Heart left ventricle (tissue), 16 donors: ENCODE measurements around the gene CDK18. TPM values are rescaled to one million over a fixed set of nuclear protein-coding genes. Genes with fewer than 3 reads are reported as not detected.

Experiments
- ATAC-seq, 4 donors: fragments of 200-7000 bp; cut with Tn5 transposase; one replicate each; pipeline ENCODE4 v1.9.1; 2020 to 2022; ENCODE audit warnings: moderate library complexity in 4 of 4, mild to moderate bottlenecking in 3 of 4, moderate number of reproducible peaks in 1 of 4
- DNase-seq, 5 donors: peaks; one replicate each; pipeline ENCODE4 v3.0.0-alpha.2; 2020
- H3K27ac ChIP-seq, 12 donors: fragments of 200-600 bp; sonication (generic) in 4 of 12; one replicate each; pipeline versions ENCODE4 v1.5.0 to v1.8.0; 2016 to 2022; ENCODE audit warnings: mild to moderate bottlenecking in 2 of 12
- H3K27me3 ChIP-seq, 9 donors: fragments of 200-600 bp; sonication (generic) in 2 of 9; one replicate each; pipeline versions ENCODE4 v1.5.1 to v1.8.0; 2016 to 2022; ENCODE audit warnings: mild to moderate bottlenecking in 3 of 9
- H3K36me3 ChIP-seq, 9 donors: fragments of 200-600 bp; sonication (generic) in 2 of 9; one replicate each; pipeline versions ENCODE4 v1.5.0 to v1.8.0; 2018 to 2022; ENCODE audit warnings: mild to moderate bottlenecking in 2 of 9
- H3K4me1 ChIP-seq, 12 donors: fragments of 200-600 bp; sonication (generic) in 4 of 12; one replicate each; pipeline versions ENCODE4 v1.5.0 to v1.8.0; 2016 to 2022; ENCODE audit warnings: mild to moderate bottlenecking in 3 of 12
- H3K4me3 ChIP-seq, 12 donors: fragments of 200-600 bp; sonication (generic) in 4 of 12; one replicate each; pipeline versions ENCODE4 v1.5.0 to v1.8.0; 2017 to 2022; ENCODE audit warnings: mild to moderate bottlenecking in 9 of 12, moderate library complexity in 4 of 12
- H3K9me3 ChIP-seq, 12 donors: fragments of 200-600 bp; sonication (generic) in 4 of 12; one replicate each; pipeline versions ENCODE4 v1.5.0 to v1.8.0; 2016 to 2022; ENCODE audit warnings: mild to moderate bottlenecking in 1 of 12
- CTCF ChIP-seq, 12 donors: fragments of 200-600 bp; sonication (generic) in 4 of 12; IDR thresholded peaks; one replicate each; pipeline versions ENCODE4 v1.5.0 to v1.8.0; 2018 to 2022; ENCODE audit warnings: antibody characterized with exemption in 12 of 12, mild to moderate bottlenecking in 5 of 12
- POLR2A ChIP-seq, 2 donors: fragments of 450-650 bp; IDR thresholded peaks; one replicate each; pipeline ENCODE4 v1.6.1; 2017; ENCODE audit warnings: antibody characterized with exemption in 2 of 2, mild to moderate bottlenecking in 2 of 2, moderate library complexity in 2 of 2
- WGBS, 4 donors: extraction: QIAGEN DNeasy Blood & Tissue Kit in 2 of 4; methylation state at CpG; one replicate each; pipeline versions ENCODE4 v1.1.5 to v1.1.7; 2013 to 2018; 5-methylcytosine and 5-hydroxymethylcytosine counted together
- intact Hi-C, 10 donors: fragments of 100-400 bp; cut with DNase I; formaldehyde crosslinking; loops; one replicate each; pipeline versions ENCODE4 v1.11.1 to v1.14.2; 2022
- polyA plus RNA-seq, 2 donors: library from polyadenylated mRNA; stranded (reverse); fragments of 200-250 nt; gene quantifications; one replicate each; pipeline ENCODE4 v1.2.3, GENCODE V29; 2013
- total RNA-seq, 9 donors: library from RNA; depleted of rRNA in 2 of 9; stranded (reverse); fragments of >200 nt in 2 of 9; fragmentation: NEBNext Ultra II Directional in 3 of 9; extraction: Animal tissue kit (Norgen Biotek cat#: 25700) in 3 of 9; gene quantifications; one replicate each; pipeline versions ENCODE4 v1.1.0 to v1.2.4, GENCODE V29; 2016 to 2023
- donor health status: ischemic (EF 13 %, LVEDD 7.1; RV severe dilation, severe dysfunction).
- donor health status: healthy with polysubstance abuse.
- donor health status: DM: no; HTN: yes; CAD: no.
- donor health status: DM: no; HTN: no; CAD: no.
- donor health status: ischemic (EF 25% LVEDD 6.9; RV normal size, moderate dysfunction).
- donor health status: ischemic (EF 25% LVEDD 5.7; RV mildly dilated, moderate dysfunction).
- donor health status: healthy.
- donor health status: DM: yes; HTN: yes; CAD: no.
- donor health status: ischemic (EF 35%, LVEDD 5.7; RV mildly dilated, moderate dysfunction).
- donor health status: nonischemic (EF 11% LVEDD 7.7; RV severe dilation, severe dysfunction).
- donor health status: DM: yes; HTN: yes; CAD: no.
- donor health status: PGD.
- donor health status: ischemic (EF 29% LVEDD 5.4; RV normal size, mild dysfunction).
- donor health status: nonischemic (EF 23%, LVEDD 6.1; RV moderate dilation, normal function).

The CDK18 gene
- total and polyA plus RNA-seq, 11 donors = 62.5 to 198 (median 141) TPM

DNA sequence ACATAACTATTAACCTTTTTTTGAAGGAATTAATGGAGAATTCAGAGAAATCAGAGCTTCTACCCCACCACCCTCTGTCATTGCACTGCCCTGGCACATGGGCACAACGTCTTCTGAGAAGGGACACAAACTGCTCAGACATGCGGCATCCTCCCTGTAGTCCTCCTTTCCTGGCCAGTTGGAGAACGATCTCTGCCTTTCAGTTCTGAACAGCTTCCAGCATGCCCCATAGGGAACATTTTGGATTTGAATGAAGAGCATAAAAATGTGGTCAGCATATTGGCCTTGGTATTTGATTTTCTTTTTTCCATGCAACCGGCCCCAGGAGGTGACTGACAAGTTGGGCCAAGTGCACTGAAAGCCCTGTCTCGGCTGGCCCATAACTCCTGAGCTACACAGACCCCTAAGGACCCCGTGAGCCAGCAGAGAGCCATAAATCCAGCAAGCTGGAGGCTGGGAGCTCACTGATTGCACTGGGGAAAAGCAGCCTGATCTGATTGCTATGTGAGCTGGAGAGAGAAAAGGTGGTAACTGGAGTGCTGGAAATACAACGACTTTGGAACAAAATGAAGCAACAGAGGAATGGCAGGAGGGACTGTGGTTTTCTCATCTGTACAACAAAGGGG is 37.8 kb upstream of the CDK18 start:
- no peaks in the 10 kb centered on the region for H3K36me3 ChIP-seq
- H3K27ac ChIP-seq = no peak overlapping the region
- TF ChIP-seq POLR2A (IDR thresholded peaks at IDR 0.05) (no peak), CTCF (IDR thresholded peaks at IDR 0.05) (no peak)
- ATAC-seq (no peak), DNase-seq (no peak)
- H3K9me3 ChIP-seq = no peaks in the 10 kb centered on the region
- intact Hi-C loops = no loop called here
- peaks cover 0 to 8% (median 0%) of the 10 kb centered on the region in 12 donors for H3K4me1 ChIP-seq
- WGBS, 4 donors = 43 to 57% (median 54%) methylated on average over 7 of the region's 7 CpGs
- peaks cover 0 to 25% (median 2%) of the 10 kb centered on the region in 9 donors for H3K27me3 ChIP-seq
- no peak overlapping the region for H3K4me3 ChIP-seq

DNA sequence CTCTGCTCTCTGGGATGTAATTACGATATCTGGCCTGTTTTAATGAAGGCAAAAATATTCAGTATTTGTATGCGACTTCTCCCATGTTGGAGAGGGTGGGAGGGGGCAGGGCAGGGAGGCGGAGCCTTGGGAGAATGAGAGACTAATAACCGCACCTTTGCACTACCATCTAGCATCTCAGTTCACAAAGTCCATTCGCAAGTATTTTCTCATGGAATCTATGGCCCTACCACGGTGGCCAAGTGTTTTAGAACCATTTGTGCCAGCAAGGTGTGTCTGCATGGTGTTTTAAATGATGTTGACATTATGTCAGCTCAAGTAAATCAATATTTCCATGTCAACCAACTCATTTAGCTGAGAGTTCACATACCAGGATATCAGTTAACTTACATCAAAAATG is 34.3 kb upstream of the CDK18 start:
- intact Hi-C loops = no loop called here
- Histone ChIP-seq H3K9me3 (peaks cover 0 to 6% (median 0%) of the 10 kb centered on the region in 12 donors), H3K27me3 (peaks cover 0 to 30% (median 0%) of the 10 kb centered on the region in 9 donors), H3K36me3 (no peaks in the 10 kb centered on the region), H3K27ac (no peak overlapping the region), H3K4me3 (no peak overlapping the region), H3K4me1 (peaks cover 0 to 8% (median 0%) of the 10 kb centered on the region in 12 donors)
- TF ChIP-seq POLR2A (IDR thresholded peaks at IDR 0.05) (no peak), CTCF (IDR thresholded peaks at IDR 0.05) (no peak)
- ATAC-seq = no peak
- no peak for DNase-seq
- WGBS, 4 donors = 88 to 94% (median 90%) methylated on average over 6 of the region's 6 CpGs

- no peaks in the 10 kb centered on the region for H3K36me3 ChIP-seq
- H3K4me3 ChIP-seq = no peak overlapping the region
- no peak for ATAC-seq
- H3K4me1 ChIP-seq = peaks cover 0 to 6% (median 0%) of the 10 kb centered on the region in 12 donors
- H3K27me3 ChIP-seq = peaks cover 0 to 36% (median 0%) of the 10 kb centered on the region in 9 donors
- intact Hi-C loops = no loop called here
- 23 to 48% (median 24%) methylated on average over 7 to 13 of the region's 13 CpGs for WGBS, 4 donors
- no peak overlapping the region for H3K27ac ChIP-seq
- peaks cover 0 to 12% (median 0%) of the 10 kb centered on the region in 12 donors for H3K9me3 ChIP-seq
- DNase-seq = no peak
- TF ChIP-seq POLR2A (IDR thresholded peaks at IDR 0.05) = no peak
- no peak for TF ChIP-seq CTCF (IDR thresholded peaks at IDR 0.05)
These were observed 31.6 kb upstream of the CDK18 start for GRCh38 chr1:205472737-205473441.

DNA sequence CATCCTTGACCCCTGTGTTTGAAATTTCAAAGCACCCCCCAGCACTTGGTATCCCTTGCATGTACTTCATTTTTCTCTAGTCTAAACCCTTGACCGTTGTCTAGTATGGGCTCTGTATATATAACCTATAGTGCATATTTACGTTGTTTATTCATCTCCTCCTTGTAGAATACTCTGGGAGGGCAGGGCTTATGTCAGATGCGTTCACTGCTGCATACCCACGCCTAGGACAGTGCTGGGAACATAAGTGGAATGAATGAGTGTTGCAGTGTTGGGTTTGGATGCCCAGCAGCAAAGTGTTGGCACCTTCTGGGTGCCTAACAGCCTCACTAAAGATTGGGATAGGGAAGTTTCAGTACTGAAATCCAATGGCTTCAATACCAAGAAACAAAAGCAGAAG is 31.0 kb upstream of the CDK18 start:
- Histone ChIP-seq H3K36me3 (no peaks in the 10 kb centered on the region), H3K4me3 (no peak overlapping the region), H3K27me3 (peaks cover 0 to 36% (median 0%) of the 10 kb centered on the region in 9 donors), H3K9me3 (peaks cover 0 to 12% (median 0%) of the 10 kb centered on the region in 12 donors), H3K4me1 (peaks cover 0 to 10% (median 0%) of the 10 kb centered on the region in 12 donors), H3K27ac (no peak overlapping the region)
- 39 to 46% (median 45%) methylated on average over 4 of the region's 4 CpGs for whole genome bisulfite sequencing, 4 donors
- TF ChIP-seq POLR2A (IDR thresholded peaks at IDR 0.05) (no peak), CTCF (IDR thresholded peaks at IDR 0.05) (no peak)
- no peak for ATAC-seq
- intact Hi-C loops = no loop called here
- DNase-seq = no peak
